B cell (primary cell): ENCODE results near the gene GON4L.

Experiments used
- CTCF ChIP-seq: fragments of 200-600 bp; IDR thresholded peaks from one replicate; pipeline ENCODE4 v1.8.0; 2022; ENCODE audit warnings: antibody characterized with exemption, mild to moderate bottlenecking
- EZH2 ChIP-seq: IDR thresholded peaks from 2 replicates; pipeline ENCODE4 v1.6.1; 2012; ENCODE audit warnings: borderline replicate concordance, low read depth, mild to moderate bottlenecking, moderate library complexity, low read length; ENCODE audit not compliant: insufficient read depth, poor library complexity, severe bottlenecking

- TF ChIP-seq CTCF (no peak), EZH2 (no peak)
These were observed 36.6 kb upstream of the GON4L start for GRCh38 chr1:155893389-155894142.
